ENCODE results near the gene PANX2.
"Not testable (repeated sequence)": the region's sequence is repeated elsewhere in the genome, so short reads cannot be mapped to it uniquely, and the experiment has no call there.

Gene PANX2

GRCh38 chr22:50168490-50169180 lies 1.9 kb upstream of the PANX2 start:
- not testable (repeated sequence) for H3K4me3 ChIP-seq

GRCh38 chr22:50169181-50169759 lies 1.3 kb upstream of the PANX2 start:
- H3K4me3 ChIP-seq, result peak overlapping the region; percentile 13 to 52 (median 39)
- H3K27ac ChIP-seq, result no peak overlapping the region

More at GRCh38 chr22:50168490-50169180, 1.9 kb upstream of the PANX2 start:
- not testable (repeated sequence) for H3K27ac ChIP-seq

GRCh38 chr22:50169774-50170341 lies 673 bp upstream of the PANX2 start:
- H3K27ac ChIP-seq, result peak overlapping the region in 1 of 21 experiments; percentile 6
- H3K4me3 ChIP-seq, result peak overlapping the region; percentile 13 to 52 (median 39)

- H3K27ac ChIP-seq, result no peak overlapping the region
- no peak overlapping the region for H3K4me3 ChIP-seq
Observed at GRCh38 chr22:50171319-50171964, 911 bp downstream of the PANX2 start.

GRCh38 chr22:50171965-50172421 lies 1.5 kb downstream of the PANX2 start:
- H3K27ac ChIP-seq, result no peak overlapping the region
- H3K4me3 ChIP-seq, result no peak overlapping the region

- Histone ChIP-seq H3K4me3 (no peak overlapping the region), H3K27ac (no peak overlapping the region)
Observed at GRCh38 chr22:50173311-50173982, 2.9 kb downstream of the PANX2 start.

GRCh38 chr22:50173983-50174355 lies 3.4 kb downstream of the PANX2 start:
- no peak overlapping the region for H3K4me3 ChIP-seq
- no peak overlapping the region for H3K27ac ChIP-seq

GRCh38 chr22:50174382-50175190 lies 4.1 kb downstream of the PANX2 start:
- no peak overlapping the region for H3K4me3 ChIP-seq
- H3K27ac ChIP-seq, result no peak overlapping the region

GRCh38 chr22:50175191-50175461 lies 4.6 kb downstream of the PANX2 start:
- H3K4me3 ChIP-seq, result no peak overlapping the region
- H3K27ac ChIP-seq, result no peak overlapping the region

GRCh38 chr22:50175921-50176849 lies 5.7 kb downstream of the PANX2 start:
- H3K4me3 ChIP-seq, result no peak overlapping the region

GRCh38 chr22:50176850-50177536 lies 6.5 kb downstream of the PANX2 start:
- Histone ChIP-seq H3K27ac (no peak overlapping the region), H3K4me3 (no peak overlapping the region)

More at GRCh38 chr22:50175921-50176849, 5.7 kb downstream of the PANX2 start:
- no peak overlapping the region for H3K27ac ChIP-seq

GRCh38 chr22:50177537-50178470 lies 7.3 kb downstream of the PANX2 start:
- no peak overlapping the region for H3K27ac ChIP-seq

GRCh38 chr22:50178471-50178864 lies 7.9 kb downstream of the PANX2 start:
- no peak overlapping the region for H3K4me3 ChIP-seq
- no peak overlapping the region for H3K27ac ChIP-seq

More at GRCh38 chr22:50177537-50178470, 7.3 kb downstream of the PANX2 start:
- H3K4me3 ChIP-seq, result no peak overlapping the region

- H3K27ac ChIP-seq, result no peak overlapping the region
- no peak overlapping the region for H3K4me3 ChIP-seq
Observed at GRCh38 chr22:50178871-50179869, 8.6 kb downstream of the PANX2 start.

- Histone ChIP-seq H3K4me3 (no peak overlapping the region), H3K27ac (no peak overlapping the region)
Observed at GRCh38 chr22:50179937-50180726, 9.6 kb downstream of the PANX2 start.
